Tibial nerve (tissue), 4 donors: Measurements from ENCODE around the gene MAP2K2. TPM values are rescaled to one million over a fixed set of nuclear protein-coding genes. Genes with fewer than 3 reads are reported as not detected.

Experiments
- DNase-seq, 2 donors: peaks; one replicate each; pipeline ENCODE4 v3.0.0-alpha.2; 2019; ENCODE audit warnings: low spot score in 2 of 2
- H3K27ac ChIP-seq, 4 donors: fragments of 200-600 bp; sonication (generic) in 3 of 4; one replicate each; pipeline ENCODE4 v1.5.1; 2017 to 2019; ENCODE audit warnings: mild to moderate bottlenecking in 1 of 4
- H3K27me3 ChIP-seq, 2 donors: fragments of 200-600 bp; sonication (generic) in 1 of 2; one replicate each; pipeline versions ENCODE4 v1.5.1 to v1.6.0; 2017 to 2019
- H3K36me3 ChIP-seq, 3 donors: fragments of 200-600 bp; sonication (generic); one replicate each; pipeline ENCODE4 v1.5.1; 2018 to 2019
- H3K4me1 ChIP-seq, 4 donors: fragments of 200-600 bp; sonication (generic) in 3 of 4; one replicate each; pipeline ENCODE4 v1.5.1; 2017 to 2019
- H3K4me3 ChIP-seq, 4 donors: fragments of 200-600 bp; sonication (generic) in 3 of 4; one replicate each; pipeline ENCODE4 v1.5.1; 2017 to 2019; ENCODE audit warnings: mild to moderate bottlenecking in 1 of 4, moderate library complexity in 1 of 4
- H3K9me3 ChIP-seq, 4 donors: fragments of 200-600 bp; sonication (generic) in 3 of 4; one replicate each; pipeline ENCODE4 v1.5.1; 2017 to 2019
- CTCF ChIP-seq, 5 experiments: fragments of 200-600 bp in 3 of 5; fragments of 450-650 bp in 2 of 5; sonication (generic) in 3 of 5; IDR thresholded peaks; one replicate each; pipeline ENCODE4 v1.5.1; 2016 to 2019; ENCODE audit warnings: antibody characterized with exemption in 5 of 5, mild to moderate bottlenecking in 3 of 5, moderate library complexity in 2 of 5
- EP300 ChIP-seq, 2 donors: sonication (generic); formaldehyde crosslinking; IDR thresholded peaks; one replicate each; pipeline ENCODE4 v1.6.1; 2017; ENCODE audit warnings: antibody characterized with exemption in 2 of 2, mild to moderate bottlenecking in 1 of 2
- POLR2A ChIP-seq, 2 donors: fragments of 450-650 bp; IDR thresholded peaks; one replicate each; pipeline ENCODE4 v1.6.1; 2017; ENCODE audit warnings: antibody characterized with exemption in 2 of 2, mild to moderate bottlenecking in 2 of 2, moderate library complexity in 2 of 2
- WGBS, 2 donors: methylation state at CpG; one replicate each; pipeline ENCODE4 v1.1.5; 2018; 5-methylcytosine and 5-hydroxymethylcytosine counted together
- total RNA-seq, 4 donors: library from RNA; depleted of rRNA; stranded (reverse); fragments of >200 nt; gene quantifications; one replicate each; pipeline ENCODE4 v1.1.0, GENCODE V29; 2016

The MAP2K2 gene
- total RNA-seq, 4 donors from 2014 or later = 36.9 to 128 (median 75.0) TPM

GRCh38 chr19:4089946-4090345 is 34.0 kb downstream of the MAP2K2 start:
- H3K27me3 ChIP-seq = no peaks in the 10 kb centered on the region
- H3K4me1 ChIP-seq = peaks cover 0 to 15% (median 0%) of the 10 kb centered on the region in 4 donors
- H3K36me3 ChIP-seq = peaks cover 0 to 65% (median 5%) of the 10 kb centered on the region in 3 donors
- TF ChIP-seq CTCF (IDR thresholded peaks at IDR 0.05) (no peak), POLR2A (IDR thresholded peaks at IDR 0.05) (no peak), EP300 (IDR thresholded peaks at IDR 0.05) (no peak)
- no peak for DNase-seq
- H3K27ac ChIP-seq = peak overlapping the region in 3 of 4 donors; percentile 30 to 67 (median 43)
- H3K4me3 ChIP-seq = no peak overlapping the region
- WGBS, 2 donors = 92% methylated on average over 22 of the region's 22 CpGs
- H3K9me3 ChIP-seq = no peaks in the 10 kb centered on the region

DNA sequence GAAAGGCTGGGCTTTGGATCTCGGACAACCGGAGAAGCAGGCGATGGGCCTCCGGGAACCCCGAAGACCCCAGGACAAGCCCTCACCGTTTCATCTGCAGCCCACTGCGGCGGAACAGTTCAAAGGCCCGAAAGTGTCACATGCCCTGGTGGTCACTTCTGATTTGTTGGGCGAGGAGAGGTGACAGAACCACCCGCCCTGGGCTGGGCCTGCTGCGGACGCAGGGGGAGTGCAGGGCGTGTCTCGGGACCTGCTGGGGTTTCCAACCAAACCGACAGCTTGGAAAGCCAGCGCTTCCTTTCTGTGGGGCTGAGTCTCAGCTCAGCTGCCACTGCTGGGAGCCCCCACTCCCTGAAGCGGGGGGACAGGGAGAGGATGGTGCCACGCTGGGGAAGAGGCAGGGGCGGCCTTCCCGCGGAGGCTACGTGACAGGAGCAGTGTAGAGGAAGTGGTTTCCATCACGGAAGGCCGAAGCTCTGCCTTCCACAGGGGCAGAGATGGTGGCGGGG is 34.5 kb downstream of the MAP2K2 start:
- Histone ChIP-seq H3K36me3 (peaks cover 0 to 61% (median 5%) of the 10 kb centered on the region in 3 donors), H3K4me3 (peak overlapping the region in 1 of 4 donors; percentile 39), H3K27me3 (no peaks in the 10 kb centered on the region), H3K4me1 (peaks cover 0 to 17% (median 1%) of the 10 kb centered on the region in 4 donors), H3K9me3 (no peaks in the 10 kb centered on the region), H3K27ac (peak overlapping the region in 3 of 4 donors; percentile 30 to 67 (median 43))
- WGBS, 2 donors = 71 to 79% methylated on average over 21 to 26 of the region's 26 CpGs
- DNase-seq = no peak
- peak in 1 of 2 donors; percentile 18 for TF ChIP-seq EP300 (IDR thresholded peaks at IDR 0.05)
- TF ChIP-seq CTCF (IDR thresholded peaks at IDR 0.05) = no peak
- TF ChIP-seq POLR2A (IDR thresholded peaks at IDR 0.05) = no peak

DNA sequence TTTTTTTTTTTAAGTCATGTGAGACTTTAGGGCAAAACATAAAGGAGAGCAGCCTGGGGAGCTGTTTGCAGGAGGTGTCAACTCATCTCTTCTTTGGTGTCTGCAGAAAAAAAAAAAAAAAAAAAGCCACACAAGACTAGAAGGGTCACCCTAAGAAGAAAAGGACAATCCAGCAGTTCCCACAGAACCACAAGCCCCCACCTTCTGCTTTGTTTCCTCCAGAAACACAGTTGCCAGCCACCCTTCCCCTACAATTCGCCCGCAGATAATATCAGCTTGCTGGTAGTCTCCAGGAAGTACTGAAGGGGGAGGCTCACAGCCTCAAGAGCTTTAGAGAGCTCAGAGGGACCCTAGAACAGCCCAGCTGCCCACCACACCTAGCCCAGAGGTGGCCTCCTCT is 34.9 kb downstream of the MAP2K2 start:
- 68 to 78% methylated on average over 2 of the region's 2 CpGs for WGBS, 2 donors
- Histone ChIP-seq H3K27ac (peak overlapping the region in 3 of 4 donors; percentile 30 to 67 (median 43)), H3K4me1 (peaks cover 0 to 21% (median 6%) of the 10 kb centered on the region in 4 donors), H3K9me3 (no peaks in the 10 kb centered on the region), H3K27me3 (no peaks in the 10 kb centered on the region), H3K36me3 (peaks cover 0 to 56% (median 5%) of the 10 kb centered on the region in 3 donors), H3K4me3 (peak overlapping the region in 1 of 4 donors; percentile 39)
- TF ChIP-seq POLR2A (IDR thresholded peaks at IDR 0.05) (no peak), EP300 (IDR thresholded peaks at IDR 0.05) (no peak)
- DNase-seq = no peak

DNA sequence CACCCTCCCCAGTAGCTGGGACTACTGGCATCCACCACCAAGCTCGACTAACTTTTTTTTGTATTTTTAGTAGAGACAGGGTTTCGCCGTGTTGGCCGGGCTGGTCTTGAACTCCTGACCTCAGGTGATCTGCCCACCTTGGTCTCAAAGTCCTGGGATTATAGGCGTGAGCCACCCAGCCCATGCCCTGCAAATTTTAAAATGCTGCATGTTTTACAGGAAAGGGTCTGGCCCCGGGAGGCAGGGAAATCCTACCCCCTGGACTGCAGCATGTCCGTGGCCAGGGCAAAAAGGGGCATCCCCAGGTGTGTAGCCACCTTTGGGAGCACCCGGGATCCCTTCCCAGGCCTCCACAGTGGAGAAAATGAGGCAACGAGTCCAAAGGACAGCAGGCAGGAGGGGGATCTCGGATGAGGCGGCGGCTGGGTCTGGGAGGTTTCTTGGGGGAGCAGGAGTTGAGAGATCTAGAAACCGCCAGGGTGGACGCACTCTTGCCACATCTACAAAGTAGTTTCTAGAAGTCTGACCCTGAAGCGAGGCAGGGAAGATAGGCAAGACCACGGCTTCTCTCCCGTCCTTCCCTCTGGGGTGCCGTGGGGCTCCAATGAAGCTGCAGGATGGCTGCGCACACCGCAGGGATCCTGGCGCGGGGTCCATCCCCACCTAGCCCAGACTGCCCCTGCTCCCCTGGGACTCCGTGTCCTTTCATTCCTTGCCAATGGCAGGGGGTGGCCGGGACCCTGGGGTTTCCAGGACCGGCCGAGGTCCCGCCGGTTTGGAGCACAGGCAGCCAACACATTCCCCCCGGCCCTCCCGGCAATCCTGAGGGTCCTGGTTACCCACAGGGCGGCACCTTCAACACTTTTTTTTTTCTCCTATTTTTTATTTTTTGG is 35.9 kb downstream of the MAP2K2 start:
- WGBS, 2 donors = 79 to 83% methylated on average over 31 of the region's 31 CpGs
- DNase-seq = no peak
- TF ChIP-seq EP300 (IDR thresholded peaks at IDR 0.05) = no peak
- no peak for TF ChIP-seq POLR2A (IDR thresholded peaks at IDR 0.05)
- TF ChIP-seq CTCF (IDR thresholded peaks at IDR 0.05) = no peak
- H3K27me3 ChIP-seq = no peaks in the 10 kb centered on the region
- no peaks in the 10 kb centered on the region for H3K9me3 ChIP-seq
- peaks cover 0 to 28% (median 8%) of the 10 kb centered on the region in 4 donors for H3K4me1 ChIP-seq
- no peak overlapping the region for H3K27ac ChIP-seq
- H3K36me3 ChIP-seq = peaks cover 0 to 46% (median 5%) of the 10 kb centered on the region in 3 donors
- no peak overlapping the region for H3K4me3 ChIP-seq

DNA sequence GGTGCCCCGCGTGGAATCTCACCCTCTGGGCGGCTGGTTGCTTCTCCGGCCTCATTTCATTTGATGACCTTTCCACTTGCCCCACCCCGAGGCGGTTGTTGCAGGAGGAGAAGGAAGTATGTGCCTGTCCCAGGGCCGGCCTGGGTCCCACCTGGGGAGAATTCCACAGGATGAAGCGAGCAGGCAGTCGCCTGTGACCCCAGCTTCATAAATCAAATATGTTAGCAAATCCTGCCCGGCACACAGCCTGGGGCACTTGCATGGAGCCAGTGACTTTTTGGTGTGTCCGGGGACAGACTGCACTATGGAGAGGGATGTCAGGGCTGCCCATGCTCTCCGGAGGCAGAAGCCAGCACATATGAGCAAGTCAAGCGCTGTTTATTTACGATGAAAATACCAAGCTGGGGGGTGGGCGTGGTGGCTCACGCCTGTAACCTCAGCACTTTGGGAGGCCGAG is 37.5 kb downstream of the MAP2K2 start:
- peak overlapping the region in 2 of 4 donors; percentile 37 to 54 for H3K27ac ChIP-seq
- no peak overlapping the region for H3K4me3 ChIP-seq
- WGBS, 2 donors = 43 to 52% methylated on average over 17 of the region's 17 CpGs
- no peaks in the 10 kb centered on the region for H3K27me3 ChIP-seq
- no peak for DNase-seq
- H3K9me3 ChIP-seq = no peaks in the 10 kb centered on the region
- peaks cover 0 to 30% (median 5%) of the 10 kb centered on the region in 3 donors for H3K36me3 ChIP-seq
- TF ChIP-seq EP300 (IDR thresholded peaks at IDR 0.05) (no peak), POLR2A (IDR thresholded peaks at IDR 0.05) (no peak), CTCF (IDR thresholded peaks at IDR 0.05) (no peak)
- peaks cover 0 to 28% (median 8%) of the 10 kb centered on the region in 4 donors for H3K4me1 ChIP-seq
